GM21786 (cell line): Measurements from ENCODE around the gene NOC4L.
"Not testable (repeated sequence)": the region's sequence is repeated elsewhere in the genome, so short reads cannot be mapped to it uniquely, and the experiment has no call there.

ENCODE experiments used
- ATAC-seq: cut with Tn5 transposase; IDR thresholded peaks from one replicate; pipeline ENCODE4 v1.9.1; 2021; ENCODE audit not compliant: unreplicated experiment

NOC4L gene

DNA sequence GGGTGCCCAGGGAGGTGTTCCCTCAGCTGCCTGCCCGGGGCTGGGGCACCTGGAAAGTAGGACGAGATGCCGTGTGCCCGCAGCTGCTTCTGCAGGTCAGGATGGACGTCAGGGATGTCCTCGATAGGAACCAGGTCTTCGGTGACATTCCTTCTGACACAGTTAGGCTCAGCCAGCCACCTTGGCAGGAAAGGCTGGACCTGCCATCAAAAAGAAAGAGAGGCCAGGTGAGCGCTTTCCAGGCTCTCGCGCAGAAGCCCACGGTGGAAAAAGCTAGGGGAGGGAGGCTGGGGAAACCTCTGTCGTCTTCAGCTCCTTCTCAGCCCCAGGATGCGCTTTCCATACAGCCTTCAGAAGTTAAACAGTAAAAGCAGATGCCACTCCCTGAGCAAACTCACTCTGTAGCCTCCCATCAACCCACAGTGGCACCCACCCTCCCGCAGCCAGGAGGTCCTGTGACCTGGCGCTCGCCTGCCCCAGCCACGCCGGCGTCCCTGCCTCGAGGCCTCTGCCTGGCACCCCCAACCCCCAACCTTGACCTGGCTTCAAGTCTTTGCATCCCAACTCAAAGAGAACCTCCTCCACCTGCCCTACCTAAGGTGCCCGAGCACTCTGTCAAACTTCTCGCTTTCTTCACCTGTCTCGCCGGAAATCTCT lies 1.4 kb upstream of the NOC4L start:
- ATAC-seq: no peak

DNA sequence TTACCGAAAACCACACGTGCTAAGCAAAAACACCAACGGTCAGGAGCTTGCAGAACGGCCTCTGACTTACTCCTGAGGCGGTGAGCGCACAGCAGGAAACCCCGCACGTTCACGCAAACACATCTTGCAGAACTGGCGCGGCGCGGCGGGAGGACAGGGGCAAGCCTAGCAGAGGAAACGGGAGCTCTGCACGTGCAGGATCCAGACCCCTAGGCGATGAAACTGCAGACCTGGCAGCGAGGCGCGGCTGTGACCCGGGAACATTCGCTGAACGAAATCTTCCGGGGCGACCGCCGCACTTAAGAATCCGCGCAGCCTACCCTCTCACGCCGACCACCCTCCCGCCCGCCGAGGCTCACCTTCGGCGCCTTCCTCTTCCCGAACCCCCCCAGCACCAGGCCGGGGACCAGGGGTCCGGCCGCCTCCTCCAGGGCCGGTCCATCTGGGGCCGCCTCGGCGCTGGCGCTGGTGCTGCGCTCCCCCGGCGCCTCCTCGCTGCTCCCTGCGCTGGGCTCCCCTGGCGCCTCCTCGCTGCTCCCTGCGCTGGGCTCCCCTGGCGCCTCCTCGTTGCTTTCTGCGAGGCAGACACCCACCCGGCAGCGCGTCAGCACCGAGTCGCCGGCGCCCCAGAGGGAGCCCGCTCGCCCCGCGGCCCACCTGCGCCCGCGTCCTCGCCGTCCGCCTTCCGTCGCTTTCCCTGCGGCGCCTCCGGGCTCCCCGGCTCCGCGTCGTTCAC lies 753 bp upstream of the NOC4L start:
- ATAC-seq: peak; percentile 27

DNA sequence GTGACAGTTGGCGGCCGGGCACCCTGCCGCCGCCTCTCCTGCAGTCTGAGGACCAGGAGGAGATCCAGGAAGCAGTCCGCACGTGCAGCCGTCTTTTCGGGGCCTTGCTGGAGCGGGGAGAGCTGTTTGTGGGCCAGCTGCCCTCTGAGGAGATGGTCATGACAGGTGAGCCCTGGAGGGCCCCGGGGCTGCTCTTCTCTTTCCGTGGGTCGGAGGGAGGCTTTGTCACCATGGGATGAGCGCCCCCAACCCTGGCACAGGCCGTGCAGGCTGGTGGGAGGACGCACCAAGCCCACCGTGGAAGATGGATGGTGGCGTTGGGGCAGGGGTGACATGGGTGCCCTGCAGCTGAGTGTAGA lies 532 bp downstream of the NOC4L start:
- no peak for ATAC-seq

DNA sequence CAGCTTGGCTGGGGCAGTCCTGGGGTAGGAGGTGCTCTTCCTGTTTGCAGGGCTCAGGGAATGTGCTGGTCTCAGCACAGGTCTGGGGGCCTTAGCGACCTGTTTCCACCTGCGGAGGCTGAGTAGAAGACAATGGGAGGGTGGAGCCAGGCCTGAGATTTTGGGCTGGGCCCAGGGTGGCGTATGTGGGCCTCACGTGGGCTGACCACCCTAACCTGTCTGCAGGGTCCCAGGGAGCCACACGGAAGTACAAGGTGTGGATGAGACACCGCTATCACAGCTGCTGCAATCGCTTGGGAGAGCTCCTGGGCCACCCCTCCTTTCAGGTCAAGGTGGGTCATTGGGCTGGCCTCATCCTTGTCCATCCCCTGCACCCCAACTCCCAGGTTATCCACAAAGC lies 1.1 kb downstream of the NOC4L start:
- ATAC-seq: no peak

DNA sequence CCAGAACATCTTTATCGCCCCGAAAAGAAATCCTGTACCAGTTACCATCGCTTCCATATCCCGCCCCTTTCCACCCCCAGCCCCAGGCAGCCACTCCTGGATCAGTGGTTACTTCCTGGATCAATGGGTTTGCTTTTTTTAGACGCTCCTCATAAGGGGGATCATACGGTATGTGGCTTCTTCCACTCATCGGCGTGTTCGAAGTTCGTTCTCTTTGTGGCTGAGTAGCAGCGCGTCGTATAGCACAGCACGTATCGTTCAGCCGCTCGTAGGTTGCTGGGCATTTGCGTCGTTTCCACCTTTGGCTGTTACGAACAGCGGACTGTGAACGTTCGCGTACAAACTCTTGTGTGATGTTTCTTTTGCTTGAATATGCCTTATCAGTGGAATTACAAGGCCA lies 1.8 kb downstream of the NOC4L start:
- no peak for ATAC-seq

DNA sequence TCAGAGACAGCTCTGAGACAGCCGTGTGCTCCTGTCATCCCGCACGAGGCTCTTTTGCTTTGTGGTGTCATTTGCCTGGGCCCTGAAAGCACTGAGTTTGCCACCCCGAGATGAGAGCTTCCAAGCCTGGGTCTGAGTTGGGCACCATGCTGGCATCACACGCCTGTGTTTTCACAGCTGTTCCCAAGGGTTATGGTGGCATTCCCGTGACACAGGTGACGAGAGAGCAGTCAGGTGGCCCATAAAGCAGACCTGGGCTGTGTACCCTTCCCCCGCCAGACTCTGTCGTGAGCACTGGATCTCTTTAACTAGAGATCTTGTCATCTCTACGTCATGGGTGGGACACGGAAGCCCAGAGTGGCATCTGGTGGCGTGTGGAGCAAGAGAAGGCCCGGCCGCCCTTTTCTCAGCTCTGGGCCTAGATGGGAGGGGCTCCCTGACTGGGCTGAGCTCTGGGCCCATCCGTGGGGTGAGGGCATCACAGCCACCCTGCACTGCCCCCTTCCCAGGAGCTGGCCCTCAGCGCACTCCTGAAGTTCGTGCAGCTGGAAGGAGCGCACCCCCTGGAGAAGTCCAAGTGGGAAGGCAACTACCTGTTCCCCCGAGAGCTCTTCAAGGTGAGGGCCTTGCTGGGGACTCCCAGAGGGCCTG lies 2.6 kb downstream of the NOC4L start:
- ATAC-seq: no peak

DNA sequence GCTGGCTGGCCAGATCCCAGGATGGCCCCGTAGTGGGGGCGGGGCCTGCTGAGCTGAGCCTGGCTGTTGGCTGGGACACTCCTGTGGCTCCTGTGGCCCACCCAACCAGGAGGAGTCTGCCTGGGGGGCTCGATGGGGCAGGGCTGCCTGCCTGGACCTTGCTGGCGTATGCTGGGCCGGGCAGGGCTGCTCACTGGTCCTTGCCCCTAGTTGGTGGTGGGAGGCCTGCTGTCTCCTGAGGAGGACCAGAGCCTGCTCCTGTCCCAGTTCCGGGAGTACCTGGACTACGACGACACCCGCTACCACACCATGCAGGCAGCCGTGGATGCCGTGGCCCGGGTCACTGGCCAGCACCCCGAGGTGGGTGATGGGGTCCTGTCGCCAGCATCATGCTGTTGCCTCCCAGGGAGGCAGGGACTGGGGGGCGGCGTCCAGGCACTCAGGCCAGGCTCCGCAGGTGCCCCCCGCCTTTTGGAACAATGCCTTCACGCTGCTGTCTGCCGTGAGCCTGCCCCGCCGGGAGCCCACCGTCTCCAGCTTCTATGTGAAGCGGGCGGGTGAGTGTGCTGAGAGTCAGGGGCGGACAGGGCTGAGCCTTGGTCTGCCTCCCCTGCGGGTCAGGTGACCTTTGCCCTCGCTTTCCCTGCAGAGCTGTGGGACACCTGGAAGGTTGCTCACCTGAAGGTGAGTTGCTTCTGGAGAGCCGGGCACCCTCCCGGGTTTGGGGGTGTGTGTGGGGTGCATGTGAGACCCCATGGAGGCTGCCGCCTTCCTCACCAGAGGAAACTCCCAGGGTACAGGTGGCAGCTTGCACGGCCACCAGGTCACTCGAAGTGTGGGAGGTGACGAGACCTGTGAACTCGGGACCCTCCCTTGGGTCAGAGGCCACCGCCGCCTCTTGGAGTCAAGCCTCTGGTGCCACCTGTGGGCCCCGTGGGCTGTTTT lies 3.4 kb downstream of the NOC4L start:
- no peak for ATAC-seq

DNA sequence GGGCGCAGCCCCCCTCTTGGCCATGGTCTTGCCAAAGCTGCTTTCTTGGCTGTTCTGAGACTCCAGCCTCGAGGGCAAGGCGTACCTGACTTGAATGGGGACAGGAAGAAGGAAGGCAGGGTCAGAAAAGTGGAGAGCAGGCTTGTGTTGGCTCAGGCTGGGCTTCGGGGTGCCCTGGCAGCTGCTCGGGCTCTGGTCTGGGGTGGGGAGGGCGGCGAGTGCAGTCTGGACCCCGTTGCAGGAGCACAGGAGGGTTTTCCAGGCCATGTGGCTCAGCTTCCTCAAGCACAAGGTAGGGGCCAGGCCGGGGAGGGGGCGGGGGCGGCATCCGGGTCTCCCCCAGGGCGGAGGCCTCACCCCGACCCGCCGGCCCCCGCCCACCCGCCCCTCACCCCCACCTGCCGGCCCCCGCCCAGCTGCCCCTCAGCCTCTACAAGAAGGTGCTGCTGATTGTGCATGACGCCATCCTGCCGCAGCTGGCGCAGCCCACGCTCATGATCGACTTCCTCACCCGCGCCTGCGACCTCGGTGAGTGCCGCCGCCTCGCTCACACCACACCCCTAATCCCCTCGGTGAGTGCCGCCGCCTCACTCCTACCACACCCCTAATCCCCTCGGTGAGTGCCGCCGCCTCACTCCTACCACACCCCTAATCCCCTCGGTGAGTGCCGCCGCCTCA lies 4.2 kb downstream of the NOC4L start:
- ATAC-seq: no peak

DNA sequence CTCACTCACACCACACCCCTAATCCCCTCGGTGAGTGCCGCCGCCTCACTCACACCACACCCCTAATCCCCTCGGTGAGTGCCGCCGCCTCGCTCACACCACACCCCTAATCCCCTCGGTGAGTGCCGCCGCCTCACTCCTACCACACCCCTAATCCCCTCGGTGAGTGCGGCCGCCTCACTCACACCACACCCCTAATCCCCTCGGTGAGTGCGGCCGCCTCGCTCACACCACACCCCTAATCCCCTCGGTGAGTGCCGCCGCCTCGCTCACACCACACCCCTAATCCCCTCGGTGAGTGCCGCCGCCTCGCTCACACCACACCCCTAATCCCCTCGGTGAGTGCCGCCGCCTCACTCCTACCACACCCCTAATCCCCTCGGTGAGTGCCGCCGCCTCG lies 5.3 kb downstream of the NOC4L start:
- not testable (repeated sequence) for ATAC-seq

DNA sequence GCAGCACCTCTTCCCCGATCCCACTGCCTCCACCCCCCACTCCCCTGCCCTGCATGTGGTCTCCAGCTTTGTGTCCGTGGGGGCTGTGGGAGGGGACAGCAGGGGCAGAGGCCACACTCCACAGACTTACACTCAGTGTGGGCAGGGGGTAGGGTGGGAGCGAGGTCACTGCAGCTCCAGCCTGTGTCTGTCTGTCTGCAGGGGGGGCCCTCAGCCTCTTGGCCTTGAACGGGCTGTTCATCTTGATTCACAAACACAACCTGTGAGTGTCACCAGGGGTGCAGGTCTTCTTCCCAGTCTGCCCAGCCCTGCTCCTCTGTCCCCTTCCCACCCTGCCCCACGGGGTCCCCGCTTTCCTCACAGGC lies 6.5 kb downstream of the NOC4L start:
- no peak for ATAC-seq

DNA sequence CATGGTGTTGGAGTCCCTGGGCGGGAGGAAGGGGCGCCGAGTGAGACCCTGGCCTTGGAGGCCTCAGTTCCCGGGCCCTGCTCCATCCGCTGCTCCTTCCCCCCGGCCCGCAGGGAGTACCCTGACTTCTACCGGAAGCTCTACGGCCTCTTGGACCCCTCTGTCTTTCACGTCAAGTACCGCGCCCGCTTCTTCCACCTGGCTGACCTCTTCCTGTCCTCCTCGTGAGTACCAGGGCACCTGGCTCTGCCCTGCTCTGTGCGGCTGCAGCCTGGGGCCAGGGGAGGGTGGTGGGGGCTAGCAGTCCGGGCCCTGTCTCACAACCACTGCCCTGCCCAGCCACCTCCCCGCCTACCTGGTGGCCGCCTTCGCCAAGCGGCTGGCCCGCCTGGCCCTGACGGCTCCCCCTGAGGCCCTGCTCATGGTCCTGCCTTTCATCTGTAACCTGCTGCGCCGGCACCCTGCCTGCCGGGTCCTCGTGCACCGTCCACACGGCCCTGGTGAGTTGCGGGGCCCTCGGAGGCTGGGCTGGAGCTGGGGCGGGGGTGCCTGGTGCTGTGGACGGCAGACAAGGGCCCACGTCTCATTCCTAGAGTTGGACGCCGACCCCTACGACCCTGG lies 7.0 kb downstream of the NOC4L start:
- no peak for ATAC-seq

DNA sequence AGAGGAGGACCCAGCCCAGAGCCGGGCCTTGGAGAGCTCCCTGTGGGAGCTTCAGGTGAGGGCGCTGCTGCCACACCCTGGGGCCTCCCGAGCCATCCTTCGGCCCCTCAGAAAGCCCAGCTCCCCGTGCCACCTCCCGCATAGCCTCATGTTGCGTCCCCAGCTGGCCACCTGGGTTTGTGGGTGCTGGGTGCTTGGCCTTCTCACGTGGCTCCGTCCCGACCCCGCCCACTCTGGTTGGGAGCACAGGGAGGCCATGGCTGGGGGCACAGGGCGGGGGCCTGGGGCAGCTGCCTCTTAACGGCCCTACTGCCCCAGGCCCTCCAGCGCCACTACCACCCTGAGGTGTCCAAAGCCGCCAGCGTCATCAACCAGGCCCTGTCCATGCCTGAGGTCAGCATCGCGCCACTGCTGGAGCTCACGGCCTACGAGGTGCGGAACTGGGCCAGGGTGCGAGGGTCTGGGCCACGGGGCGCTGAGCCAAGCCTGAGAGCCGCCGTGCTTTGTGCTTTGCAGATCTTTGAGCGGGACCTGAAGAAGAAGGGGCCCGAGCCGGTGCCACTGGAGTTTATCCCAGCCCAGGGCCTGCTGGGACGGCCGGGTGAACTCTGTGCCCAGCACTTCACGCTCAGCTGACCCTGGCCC lies 7.6 kb downstream of the NOC4L start:
- no peak for ATAC-seq

DNA sequence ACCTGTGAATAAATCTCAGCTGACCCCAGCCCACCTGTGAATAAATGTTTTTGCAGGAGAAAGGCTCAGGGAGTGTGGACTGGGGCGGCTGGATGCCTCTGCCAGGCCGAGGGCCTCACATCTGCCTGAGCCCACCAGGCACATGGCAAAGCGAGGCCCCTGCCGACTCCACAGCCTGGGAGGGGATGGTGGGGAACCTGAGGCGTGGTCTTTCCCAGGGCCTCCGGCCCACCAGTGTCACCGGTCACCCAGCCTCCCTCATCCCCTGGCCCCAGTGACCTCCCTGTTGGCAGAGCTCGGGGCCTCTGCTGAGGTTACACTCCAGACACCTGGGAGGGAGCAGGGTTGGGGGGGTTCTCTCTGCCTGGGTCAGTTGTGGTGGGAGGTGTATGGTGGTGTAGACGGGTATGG lies 8.2 kb downstream of the NOC4L start:
- ATAC-seq: no peak

DNA sequence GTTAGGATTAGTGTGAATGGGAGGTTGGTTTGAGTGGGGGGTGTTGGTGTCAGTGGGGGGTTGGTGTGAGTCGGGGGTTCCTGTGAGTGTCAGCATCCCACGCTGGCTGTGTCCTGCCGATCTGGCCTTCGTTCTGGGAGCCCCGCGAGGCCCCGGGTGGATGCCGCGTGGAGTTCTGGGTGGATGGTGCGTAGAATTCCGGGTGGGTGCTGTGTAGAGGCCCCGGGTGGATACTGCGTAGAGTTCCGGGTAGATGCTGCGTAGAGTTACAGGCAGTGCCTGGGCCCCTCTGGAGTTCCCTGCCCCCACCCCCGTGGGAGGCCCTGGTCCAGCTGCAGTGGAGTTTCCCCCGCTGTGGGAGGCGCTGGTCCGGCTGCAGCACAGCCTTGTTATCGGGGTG lies 8.7 kb downstream of the NOC4L start:
- ATAC-seq: no peak

DNA sequence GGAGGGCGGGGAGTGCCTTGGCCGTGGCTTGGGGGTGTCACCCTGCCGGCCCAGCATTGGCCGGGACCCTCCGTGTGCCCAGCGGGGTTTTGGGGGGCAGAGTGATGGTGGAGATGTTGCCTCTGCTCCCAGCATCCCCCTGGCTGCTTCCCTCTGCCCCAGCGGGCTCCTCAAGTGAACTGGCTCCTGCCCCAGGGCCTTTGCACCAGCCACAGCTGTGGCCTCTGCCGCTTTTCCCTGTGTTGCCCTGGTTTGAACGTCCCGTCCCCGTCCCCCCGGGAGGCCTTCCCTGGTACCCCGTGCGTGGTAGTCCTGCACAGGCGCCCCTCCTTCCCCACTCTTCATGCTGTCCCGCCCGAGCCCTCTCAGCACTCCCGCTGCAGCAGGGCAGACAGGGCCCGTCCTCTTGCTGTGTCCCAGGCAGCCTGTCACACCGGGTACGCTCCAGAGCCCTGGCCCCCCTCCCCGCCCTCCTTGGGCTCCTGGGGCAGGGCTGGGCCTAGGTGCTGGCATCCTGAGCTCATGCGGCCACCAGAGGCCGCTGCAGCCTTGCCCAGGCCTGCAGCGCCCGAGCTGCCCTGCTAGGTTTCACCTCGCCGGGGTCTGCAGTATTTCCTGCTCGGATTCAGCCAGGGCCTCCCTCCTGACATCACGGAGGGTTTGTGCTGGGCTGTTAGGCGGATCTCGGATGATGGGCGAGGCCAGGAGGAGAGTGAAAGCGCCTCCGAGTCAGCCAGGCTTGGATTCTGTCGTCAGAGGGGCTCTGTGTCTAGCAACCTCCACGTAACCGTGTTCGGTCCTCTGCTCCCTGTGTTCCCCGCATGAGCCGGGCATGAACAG lies 9.5 kb downstream of the NOC4L start:
- ATAC-seq: peak; percentile 84

DNA sequence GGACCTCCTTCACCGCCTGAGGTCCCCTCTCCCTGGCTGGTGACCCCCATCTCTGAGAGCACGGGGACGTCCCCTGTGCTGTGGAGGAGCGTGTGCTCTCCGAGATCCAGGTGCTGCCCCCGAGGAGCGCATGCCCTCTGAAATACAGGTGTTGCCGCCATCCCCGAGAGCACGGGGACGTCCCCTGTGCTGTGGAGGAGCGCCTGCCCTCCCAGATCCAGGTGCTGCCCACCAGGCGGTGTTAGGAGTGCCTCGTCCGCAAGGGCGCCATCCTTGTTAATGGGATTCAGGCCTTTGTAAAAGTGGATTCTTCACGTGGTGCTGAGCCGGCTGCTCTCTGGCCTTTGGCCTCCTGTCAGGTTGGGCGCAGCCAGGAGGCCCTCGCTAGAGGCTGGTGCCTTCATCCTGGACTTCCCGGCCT lies 10.1 kb downstream of the NOC4L start:
- ATAC-seq: peak; percentile 12

DNA sequence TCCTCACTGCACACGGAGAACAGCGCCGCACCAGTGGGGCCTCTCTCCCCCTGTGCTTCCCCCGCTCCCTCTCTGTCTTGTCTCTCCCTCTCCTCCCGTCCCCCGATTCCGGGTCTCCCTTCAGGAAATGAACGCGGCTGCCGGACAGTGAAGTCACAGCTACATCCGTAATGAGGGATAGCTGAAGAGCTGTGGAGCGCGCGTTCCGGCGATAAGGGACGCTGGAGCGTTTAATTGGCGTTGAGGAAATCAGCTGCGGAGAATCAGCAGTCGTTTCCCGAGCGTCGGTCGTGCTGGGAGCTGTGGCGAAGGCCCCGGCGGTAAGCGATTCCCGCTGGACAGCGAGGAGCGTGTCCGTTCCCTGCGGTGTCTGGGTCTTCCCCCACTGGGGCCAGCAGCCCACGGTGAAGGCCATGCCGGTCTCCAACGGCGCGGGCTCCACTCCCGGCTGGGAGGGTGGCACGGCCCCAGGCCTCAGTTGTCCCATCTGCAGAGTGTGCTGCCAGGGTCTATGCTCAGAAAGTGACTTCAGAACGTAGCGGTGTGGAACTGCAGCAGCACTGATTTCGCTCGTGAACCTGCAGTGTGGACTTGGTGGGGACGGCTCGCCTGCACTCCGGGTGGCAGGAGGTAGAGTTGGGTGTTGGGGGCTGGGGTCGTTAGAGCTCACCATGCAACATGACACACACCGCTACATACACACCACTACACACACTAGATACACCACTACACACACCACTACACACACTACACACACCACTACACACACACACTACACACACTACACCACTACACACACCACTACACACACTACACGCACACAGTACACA lies 10.9 kb downstream of the NOC4L start:
- no peak for ATAC-seq
